Bone marrow (tissue), 2 donors: ENCODE data around the gene MRPS33.
"Not testable (repeated sequence)": the region's sequence is repeated elsewhere in the genome, so short reads cannot be mapped to it uniquely, and the experiment has no call there.

ENCODE experiments used
- DNase-seq, 2 donors: peaks; one replicate each; lab custom pipeline; 2025; lab: John Stamatoyannopoulos, UW

The MRPS33 gene

DNA sequence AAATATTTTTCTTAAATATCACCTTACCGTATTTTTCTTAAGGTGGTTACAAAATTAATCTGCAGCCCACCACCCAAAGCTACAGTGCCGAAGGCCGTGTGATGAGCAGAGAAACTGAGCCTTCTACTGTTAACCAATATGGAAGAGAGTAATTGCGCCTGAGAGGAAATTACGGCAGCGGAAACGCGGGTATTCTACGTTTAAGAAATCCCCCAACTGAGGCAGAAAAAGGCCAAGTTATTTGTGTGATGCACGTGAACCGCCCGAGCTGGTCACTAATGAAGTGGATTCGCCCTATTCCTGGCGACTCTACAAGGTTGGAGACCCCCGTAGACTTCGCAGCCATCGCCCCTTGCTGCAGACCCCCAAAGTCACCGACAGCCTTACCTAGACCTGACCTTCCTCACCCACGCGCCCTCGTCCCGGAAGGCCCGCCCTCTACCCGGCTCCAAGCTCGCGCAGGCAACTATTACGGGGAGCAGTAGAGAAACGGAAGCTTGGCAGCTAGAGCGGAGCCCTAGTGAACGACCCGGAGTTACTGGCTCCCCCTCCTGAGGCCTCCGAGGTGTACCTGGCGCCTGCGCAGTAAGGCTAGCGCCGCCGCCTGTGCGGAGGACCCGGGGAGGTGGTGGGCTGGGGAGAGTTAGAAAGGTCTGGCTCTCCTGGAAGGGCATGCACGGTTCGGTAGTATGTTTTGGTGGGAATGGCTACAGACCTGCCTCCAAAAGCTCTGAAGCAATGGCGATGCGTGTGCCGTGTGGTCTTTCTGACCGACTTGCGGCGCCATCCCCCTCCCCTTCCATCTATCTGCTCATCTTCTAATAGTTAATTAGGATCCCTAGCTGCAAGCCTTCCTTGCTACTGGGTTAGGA is at the start of gene MRPS33:
Gene MRPS33 (minus strand): TSS at position 429 of the 872 bp plus-strand sequence. CDS start 4,319 bp downstream, outside the sequence.
- peak; percentile 72 to 97 for DNase-seq

DNA sequence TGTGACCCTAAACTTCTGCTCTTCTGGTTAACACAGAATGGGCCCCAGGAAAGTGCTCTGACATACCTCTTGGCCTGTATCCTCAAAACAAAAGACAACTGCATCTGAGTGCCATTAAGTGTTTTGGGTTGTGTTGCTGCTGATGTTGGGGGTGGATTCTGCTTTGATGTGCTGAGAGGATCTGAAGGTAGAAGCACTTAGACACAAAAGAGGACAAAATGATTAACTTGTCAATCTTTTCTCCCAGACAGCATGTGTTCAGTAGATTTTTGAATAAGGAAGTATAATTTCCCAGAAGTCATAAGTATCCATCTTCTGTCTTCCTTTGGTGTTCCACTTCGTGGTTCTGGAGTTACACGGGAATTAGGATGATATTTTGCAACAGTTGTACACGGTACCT is 43.0 kb upstream of the MRPS33 start:
- no peak for DNase-seq

DNA sequence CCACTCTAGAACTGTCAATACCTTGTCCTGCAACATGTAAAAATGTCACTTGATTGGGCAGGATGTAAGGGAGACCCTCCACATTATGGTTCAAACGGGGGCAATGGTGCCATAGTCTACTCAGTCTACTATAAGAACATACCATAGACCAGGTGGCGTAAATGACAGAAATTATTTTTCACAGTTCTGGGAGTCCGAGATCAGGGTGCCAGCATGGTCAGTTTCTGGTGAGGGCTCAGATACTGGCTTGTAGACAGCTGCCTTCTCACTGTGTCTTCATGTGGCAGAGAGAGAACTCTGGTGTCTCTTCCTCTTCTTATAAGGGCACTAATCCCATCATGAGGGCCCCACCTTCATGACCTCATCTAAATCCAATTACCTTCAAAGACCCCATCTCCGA is 40.4 kb upstream of the MRPS33 start:
- DNase-seq: no peak

DNA sequence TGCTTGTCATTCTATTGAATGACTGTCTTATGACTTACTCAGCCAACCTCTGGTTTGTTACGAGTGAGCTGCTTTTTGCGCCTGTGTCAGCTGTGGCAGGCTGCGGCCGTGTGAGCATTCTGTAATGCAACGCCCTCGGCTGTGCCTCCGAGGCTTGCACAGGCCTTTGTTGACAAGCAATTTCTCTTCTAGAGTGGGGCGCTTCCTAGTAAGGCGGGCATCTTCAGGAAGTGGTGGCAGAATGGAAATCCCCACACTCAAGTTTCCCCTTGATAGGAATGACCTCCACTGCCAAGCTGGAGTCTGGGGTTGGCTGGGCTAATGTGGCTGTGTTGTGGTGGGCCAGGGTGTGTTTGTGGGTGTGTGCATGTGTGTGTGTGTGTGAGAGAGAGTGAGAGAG is 38.9 kb upstream of the MRPS33 start:
- no peak for DNase-seq

DNA sequence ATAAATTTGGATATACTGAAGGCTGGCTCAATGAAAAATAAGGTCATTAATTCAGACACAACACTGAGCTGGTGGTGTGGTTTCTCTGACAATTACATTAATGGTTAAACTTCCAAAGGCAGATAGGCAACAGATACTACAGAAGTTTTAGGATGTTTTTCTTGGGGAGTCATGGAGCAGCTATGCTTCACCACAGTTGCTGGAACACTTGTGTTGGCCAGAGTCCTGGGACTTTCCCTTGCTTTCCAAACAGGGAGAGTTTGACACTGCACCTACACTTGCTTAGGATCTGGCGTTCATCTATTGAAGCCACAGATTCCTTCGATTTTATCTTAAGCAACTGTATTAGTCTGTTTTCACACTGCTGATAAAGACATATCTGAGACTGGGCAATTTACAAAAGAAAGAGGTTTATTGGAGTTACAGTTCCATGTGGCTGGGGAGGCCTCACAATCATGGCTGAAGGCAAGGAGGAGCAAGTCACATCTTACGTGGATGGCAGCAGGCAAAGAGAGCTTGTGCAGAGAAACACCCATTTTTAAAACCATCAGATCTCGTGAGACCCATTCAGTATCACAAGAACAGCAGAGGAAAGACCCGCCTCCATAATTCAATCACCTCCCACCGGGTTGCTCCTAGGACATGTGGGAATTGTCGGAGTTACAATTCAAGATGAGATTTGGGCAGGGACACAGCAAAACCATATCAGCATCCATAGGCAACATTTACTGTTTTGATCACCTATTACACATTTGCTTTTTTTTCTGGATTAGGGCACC is 31.3 kb upstream of the MRPS33 start:
- DNase-seq: no peak

DNA sequence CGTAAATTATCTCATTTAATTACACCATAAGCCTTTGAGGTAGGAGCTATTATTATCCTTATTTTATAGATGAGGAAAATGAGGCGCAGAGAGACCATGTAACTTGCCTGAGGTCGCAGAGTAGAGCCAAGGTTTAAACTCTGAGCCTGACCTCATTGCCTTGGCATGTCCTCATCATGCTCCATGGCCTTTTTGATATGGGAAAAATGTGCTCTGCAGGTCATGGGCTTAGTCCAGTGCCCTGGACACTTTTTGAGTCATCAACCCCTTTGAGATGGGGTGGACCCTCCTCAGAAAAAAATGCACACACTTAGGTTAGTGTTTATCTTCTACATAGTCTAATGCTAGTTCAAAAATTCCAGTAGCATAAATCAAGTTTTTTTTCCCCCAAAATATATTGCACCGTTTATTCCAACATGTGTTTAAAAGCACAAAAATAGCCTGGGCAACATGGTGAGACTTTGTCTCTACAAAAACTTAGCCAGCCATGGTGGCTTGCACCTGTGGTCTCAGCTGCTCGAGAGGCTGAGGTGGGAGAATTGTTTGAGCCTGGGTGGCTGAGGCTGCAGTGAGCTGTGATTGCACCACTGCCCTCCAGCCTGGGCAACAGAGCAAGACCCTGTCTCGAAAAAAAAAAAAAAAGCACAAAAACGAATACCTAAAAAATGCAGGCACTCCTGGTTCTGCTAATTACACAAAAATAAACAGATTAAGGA is 30.5 kb upstream of the MRPS33 start:
- no peak for DNase-seq

DNA sequence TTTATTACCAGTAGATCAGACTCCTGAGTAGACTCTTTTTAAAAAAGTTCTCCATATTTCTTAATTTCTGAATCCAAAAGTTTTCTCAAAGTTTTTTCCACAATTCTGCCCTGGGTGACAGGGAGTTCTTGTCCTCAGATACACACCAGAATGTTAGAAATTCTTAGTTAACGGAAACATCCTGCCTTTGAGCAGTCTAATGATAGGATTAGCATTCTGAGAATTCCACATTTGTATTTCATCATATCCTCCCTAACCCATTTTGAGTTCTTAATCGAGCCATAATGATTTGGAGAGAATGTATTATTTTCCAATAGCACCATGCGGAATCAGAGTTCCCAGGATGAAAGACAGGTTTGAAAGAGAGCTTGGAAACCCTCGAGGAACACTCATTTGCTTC is 28.9 kb upstream of the MRPS33 start:
- DNase-seq: no peak

DNA sequence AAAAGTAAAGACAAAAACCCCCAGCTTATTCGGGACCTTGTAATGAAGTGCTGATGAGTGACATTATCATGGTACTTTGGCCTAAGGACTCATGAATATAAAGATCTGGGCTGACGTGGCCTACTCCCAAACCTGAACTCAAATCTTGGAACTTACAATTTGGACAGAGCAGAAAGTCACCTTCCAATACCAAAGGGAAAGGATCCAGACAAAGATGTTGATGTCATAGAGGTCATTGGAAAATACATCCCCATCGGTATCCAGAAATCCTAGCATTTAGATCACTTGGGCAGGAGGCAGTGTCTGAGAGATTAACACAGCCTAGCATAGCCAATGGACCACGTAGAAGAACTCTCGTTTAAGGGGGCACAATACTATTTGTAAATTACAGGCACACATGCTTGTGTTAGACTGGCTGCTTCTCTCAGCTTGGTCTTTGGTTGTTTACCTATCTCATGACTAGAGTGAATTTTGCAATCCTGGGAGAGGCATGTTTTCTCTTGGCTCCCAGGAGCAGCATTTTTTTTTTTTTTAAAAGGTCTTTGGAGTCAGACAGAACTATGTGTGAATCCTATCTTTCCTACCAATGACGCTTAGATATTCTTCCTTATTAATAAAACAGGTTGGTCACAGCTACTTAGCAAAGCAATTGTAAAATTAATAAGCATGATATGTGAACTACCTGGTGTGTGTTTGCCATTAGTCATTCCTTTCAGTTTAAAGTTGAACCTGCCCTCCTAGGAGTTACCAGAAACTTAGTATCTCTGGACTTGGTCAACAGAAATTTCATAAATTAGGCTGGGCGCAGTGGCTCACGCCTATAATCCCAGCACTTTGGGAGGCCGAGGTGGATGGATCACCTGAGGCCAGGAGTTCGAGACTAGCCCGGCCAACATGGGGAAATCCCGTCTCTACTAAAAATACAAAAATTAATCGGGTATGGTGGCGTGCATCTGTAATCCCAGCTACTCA is 27.8 kb upstream of the MRPS33 start:
- no peak for DNase-seq

DNA sequence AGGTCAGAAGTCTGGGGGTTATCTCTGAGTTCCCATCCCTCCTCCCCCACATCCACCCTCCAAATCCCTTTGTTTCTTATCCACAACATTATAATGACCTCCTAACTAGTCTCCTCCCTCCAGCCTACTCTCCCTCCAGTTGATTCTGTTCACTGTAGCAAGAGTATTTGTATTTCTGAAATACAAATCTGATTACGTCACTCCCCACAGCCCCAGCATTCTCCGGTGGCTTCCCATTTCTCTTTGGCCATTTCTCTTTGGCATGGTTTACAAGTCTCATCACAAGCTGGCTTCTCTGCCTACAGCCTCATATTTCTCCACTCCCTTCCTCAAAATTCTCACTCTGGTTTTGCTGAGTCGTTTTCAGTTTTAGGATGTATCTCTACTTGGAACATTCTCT is 24.6 kb upstream of the MRPS33 start:
- no peak for DNase-seq

DNA sequence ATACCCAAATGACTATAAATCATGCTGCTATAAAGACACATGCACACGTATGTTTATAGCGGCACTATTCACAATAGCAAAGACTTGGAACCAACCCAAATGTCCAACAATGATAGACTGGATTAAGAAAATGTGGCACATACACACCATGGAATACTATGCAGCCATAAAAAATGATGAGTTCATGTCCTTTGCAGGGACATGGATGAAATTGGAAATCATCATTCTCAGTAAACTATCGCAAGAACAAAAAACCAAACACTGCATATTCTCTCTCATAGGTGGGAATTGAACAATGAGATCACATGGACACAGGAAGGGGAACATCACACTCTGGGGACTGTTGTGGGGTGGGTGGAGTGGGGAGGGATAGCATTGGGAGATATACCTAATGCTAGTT is 23.3 kb upstream of the MRPS33 start:
- not testable (repeated sequence) for DNase-seq

DNA sequence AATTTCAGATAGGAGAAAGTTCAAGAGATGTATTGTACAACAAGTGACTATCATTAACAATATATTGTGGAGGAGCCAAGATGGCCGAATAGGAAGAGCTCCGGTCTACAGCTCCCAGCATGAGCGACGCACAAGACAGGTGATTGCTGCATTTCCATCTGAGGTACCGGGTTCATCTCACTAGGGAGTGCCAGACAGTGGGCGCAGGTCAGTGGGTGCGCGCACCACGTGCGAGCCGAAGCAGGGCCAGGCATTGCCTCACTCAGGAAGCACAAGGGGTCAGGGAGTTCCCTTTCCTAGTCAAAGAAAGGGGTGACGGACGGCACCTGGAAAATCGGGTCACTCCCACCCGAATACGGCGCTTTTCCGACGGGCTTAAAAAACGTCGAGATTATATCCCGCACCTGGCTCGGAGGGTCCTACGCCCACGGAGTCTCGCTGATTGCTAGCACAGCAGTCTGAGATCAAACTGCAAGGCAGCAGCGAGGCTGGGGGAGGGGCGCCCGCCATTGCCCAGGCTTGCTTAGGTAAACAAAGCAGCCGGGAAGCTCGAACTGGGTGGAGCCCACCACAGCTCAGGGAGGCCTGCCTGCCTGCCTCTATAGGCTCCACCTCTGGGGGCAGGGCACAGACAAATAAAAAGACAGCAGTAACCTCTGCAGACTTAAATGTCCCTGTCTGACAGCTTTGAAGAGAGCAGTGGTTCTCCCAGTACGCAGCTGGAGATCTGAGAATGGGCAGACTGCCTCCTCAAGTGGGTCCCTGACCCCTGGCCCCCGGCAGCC is 18.0 kb upstream of the MRPS33 start:
- not testable (repeated sequence) for DNase-seq

DNA sequence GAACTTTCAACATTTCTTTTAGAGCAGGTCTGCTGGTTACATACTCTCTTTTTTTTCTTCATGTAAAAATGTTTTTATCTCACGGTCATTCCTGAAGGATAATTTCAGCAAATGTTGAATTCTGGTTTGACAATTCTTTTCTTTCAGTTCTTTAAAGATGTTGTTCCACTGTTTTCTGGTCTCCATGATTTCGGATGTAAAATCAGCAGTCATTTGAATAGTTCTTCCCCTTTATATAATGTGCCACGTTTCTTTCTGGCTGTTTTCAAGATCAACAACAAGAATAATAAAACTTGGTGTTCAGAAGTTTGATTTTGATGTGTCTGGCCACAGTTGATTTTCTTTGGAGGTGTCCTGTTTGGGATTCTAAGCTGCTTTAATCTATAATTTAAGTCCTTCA is 14.0 kb upstream of the MRPS33 start:
- DNase-seq: no peak

DNA sequence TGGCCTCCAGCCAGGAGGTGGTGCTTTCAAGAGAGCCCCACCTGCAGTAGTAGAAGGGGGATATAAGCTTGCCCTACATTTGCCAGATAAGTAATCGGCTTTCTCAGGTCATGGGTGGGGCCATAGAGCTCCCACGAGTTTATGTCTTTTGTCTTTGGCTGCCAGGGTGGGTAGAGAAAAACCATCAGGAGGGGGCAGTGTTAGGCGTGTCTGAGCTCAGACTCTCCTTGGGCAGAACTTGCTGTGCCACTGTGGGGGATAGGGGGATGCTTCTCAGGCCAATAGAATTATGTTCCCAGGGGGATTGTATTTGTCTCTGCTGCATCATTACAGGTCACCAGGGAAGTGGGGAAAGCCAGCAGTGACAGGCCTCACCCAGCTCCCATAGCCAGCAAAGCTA is 12.3 kb upstream of the MRPS33 start:
- no peak for DNase-seq

DNA sequence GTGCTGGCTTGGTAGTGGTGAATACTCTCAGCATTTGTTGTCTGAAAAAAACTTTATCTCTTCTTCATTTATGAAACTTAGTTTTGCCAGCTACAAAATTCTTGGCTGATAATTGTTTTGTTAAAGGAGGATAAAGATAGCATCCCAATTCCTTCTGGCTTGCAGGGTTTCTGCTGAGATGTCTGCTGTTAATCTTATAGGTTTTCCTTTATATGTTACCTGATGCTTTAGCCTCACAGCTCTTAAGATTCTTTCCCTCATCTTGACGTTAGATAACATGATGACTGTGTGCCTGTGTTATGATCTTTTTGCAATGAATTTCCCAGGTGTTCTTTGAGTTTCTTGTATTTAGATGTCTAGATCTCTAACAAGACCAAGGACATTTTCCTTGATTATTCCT is 9.9 kb upstream of the MRPS33 start:
- DNase-seq: no peak

DNA sequence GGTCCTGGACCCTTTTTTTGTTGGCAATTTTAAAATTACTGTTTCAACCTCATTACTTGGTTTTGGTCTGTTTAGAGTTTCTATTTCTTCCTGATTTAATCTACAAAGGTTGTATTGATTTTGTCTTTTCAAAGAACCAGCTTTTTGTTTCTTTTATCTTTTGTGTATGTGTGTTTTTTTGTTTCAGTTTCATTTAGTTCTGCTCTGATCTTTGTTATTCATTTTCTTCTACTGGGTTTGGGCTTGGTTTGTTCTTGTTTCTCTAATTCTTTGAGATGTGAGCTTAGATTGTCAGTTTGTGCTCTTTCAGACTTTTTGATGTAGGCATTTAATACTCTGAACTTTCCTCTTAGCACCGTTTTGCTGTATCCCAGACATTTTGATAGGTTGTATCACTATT is 8.5 kb upstream of the MRPS33 start:
- DNase-seq: no peak

DNA sequence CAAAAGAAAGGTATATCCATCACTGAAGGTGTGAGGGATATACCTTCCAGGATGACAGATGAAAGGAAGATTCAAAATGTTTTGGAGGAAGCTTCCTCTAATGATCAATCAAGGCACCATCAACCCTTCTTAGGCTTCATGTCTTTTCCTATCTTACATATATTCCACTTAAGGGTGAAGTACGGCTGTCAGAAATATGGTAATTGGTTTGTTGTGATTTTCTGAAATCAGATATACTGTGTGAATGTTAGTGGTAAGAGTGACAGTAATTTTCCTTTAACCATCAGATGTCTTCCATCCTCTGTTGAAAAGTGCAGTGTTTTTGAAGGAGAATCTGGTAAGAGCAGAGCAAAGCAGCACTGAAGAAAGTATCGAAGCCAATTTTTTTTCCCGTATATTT is 2.8 kb upstream of the MRPS33 start:
- DNase-seq: no peak

DNA sequence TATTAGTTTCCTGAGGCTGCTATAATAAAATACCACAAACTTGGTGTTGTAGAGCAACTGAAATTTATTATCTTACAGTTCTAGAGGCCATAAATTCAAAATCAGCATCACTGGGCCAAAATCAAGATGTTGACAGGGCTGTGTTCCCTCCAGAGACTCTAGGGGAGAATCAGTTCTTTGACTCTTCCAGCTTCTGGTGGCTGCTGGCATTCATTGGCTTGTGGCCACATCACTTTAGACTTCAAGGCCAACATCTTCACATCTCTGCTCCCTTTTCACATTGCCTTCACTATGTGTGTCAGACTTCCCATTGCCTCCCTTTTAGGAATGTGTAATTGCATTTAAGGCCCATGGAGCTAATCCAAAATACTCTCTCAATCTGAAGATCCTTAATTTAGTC is 1.6 kb upstream of the MRPS33 start:
- DNase-seq: no peak

DNA sequence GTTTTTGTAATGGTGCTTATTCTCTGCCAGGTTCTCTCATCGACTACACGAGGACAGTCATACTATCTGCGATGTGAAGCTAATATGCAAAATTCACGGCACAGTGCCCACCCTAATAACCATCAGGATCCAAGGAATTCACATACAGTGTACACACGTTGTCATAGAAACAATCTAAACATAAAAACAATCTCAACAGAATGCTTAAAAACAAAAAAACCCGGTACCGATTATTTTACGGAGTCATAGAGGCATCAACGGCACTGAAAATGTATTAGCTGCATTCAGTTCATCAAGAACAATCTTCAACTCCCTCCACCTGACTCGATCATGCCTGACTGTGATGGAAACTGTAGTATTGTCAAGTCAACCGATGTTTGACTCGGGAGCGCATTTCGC is 628 bp downstream of the MRPS33 start:
- DNase-seq: no peak

DNA sequence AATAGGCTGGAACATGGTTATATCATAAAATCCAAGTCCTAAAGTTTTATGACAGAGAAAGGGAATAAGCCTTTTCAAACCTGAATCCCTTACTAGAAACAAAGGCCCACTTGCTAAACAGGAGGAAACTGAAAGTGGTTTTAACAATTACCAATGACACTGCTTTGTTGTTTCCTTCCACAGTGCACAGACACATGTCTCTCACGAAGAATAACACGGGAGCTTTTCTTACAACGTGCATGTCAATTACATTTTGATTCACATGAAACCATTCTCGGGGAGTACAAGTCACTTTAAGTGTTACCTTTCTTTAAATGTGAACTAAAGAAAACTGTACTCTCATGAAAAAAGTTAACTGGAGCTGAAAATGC is 1.4 kb downstream of the MRPS33 start:
- DNase-seq: no peak

DNA sequence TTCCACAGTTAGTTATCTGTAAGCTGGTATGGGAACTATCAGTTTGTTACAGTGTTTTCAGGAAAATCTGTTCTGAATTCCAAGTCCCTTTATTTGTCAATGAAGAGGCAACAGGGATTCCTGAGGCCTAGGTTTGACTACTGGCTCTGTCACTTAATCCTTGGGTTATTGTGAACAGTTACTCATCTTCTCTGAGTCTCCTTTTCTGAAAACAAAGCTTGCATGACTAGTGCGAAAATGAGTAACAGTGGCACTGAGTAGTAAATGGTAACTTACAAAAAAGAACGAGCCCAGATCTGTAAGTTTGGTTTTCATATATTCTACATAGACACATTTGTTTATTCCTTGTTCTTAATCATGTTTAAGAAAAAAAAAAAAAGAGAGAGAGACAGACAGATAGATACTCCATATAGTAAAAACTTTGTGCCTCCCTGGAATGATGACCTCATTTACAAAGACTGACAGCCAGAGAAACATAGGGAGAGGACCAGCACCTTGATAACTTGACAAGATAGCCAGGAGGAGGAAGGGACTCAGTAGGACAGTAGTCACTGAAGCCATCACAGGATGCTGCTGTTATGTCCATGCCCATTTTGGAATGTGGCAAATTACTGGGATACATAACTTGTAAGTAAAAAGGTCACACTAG is 1.9 kb downstream of the MRPS33 start:
- no peak for DNase-seq
